Naive thymus-derived CD4-positive, alpha-beta T cell (primary cell): ENCODE measurements around the gene MVK. TPM values are rescaled to one million over a fixed set of nuclear protein-coding genes. Genes with fewer than 3 reads are reported as not detected.

Source experiments
- ATAC-seq: fragments of 150-1000 bp; cut with Tn5 transposase; 2 replicates; pipeline ENCODE4 v1.10.0; 2021; ENCODE audit warnings: mild to moderate bottlenecking, moderate library complexity
- CTCF ChIA-PET: fragments of 350-600 bp; sonication (Branson Sonifier 250); formaldehyde crosslinking; loops from one replicate; lab custom pipeline; 2021; ENCODE audit warnings: antibody characterized with exemption; lab: Charles Lee
- POLR2A ChIA-PET: fragments of 350-600 bp; sonication (Branson Sonifier 250); formaldehyde crosslinking; loops from one replicate; lab custom pipeline; 2021; ENCODE audit warnings: antibody characterized with exemption, inconsistent platforms; lab: Charles Lee
- DNase-seq, 9 donors: peaks; one replicate each; pipeline versions ENCODE4 v3.0.0 to v3.0.0-alpha.2; 2020 to 2022; ENCODE audit warnings: mixed read lengths in 1 of 9
- H3K27ac ChIP-seq: one replicate; pipeline ENCODE4 v1.7.0; 2013; ENCODE audit warnings: mild to moderate bottlenecking, low read depth, low read length, moderate library complexity
- H3K27me3 ChIP-seq, 2 donors: one replicate each; pipeline ENCODE4 v1.7.0; 2013; ENCODE audit warnings: low read length in 2 of 2, mild to moderate bottlenecking in 2 of 2, moderate library complexity in 2 of 2; ENCODE audit not compliant: control insufficient read depth in 2 of 2, insufficient read depth in 2 of 2
- H3K36me3 ChIP-seq, 3 experiments: 1 replicate in 2 of 3; 2 replicates in 1 of 3; pipeline ENCODE4 v1.7.0; 2013; ENCODE audit warnings: low read length in 3 of 3, mild to moderate bottlenecking in 3 of 3, moderate library complexity in 1 of 3; ENCODE audit not compliant: insufficient read depth in 3 of 3, control insufficient read depth in 2 of 3
- H3K4me1 ChIP-seq, 2 donors: one replicate each; pipeline ENCODE4 v1.7.0; 2013; ENCODE audit warnings: low read length in 2 of 2, mild to moderate bottlenecking in 2 of 2, moderate library complexity in 1 of 2; ENCODE audit not compliant: control insufficient read depth in 2 of 2, insufficient read depth in 2 of 2
- H3K4me3 ChIP-seq: 2 replicates; pipeline ENCODE4 v1.7.0; 2013; ENCODE audit warnings: mild to moderate bottlenecking, low read length
- H3K9me3 ChIP-seq, 3 experiments: 1 replicate in 2 of 3; 2 replicates in 1 of 3; pipeline ENCODE4 v1.7.0; 2013; ENCODE audit warnings: low read length in 3 of 3; ENCODE audit not compliant: control insufficient read depth in 2 of 3
- H3K27ac Mint-ChIP-seq, 9 donors: one replicate each; pipeline ENCODE4 v1.8.0; 2020 to 2022; ENCODE audit warnings: mixed read lengths in 9 of 9, mild to moderate bottlenecking in 8 of 9, moderate library complexity in 5 of 9, inconsistent platforms in 2 of 9
- H3K27me3 Mint-ChIP-seq, 5 donors: one replicate each; pipeline ENCODE4 v1.8.0; 2021 to 2022; ENCODE audit warnings: mixed read lengths in 5 of 5, mild to moderate bottlenecking in 1 of 5
- H3K36me3 Mint-ChIP-seq, 5 donors: one replicate each; pipeline ENCODE4 v1.8.0; 2020 to 2022; ENCODE audit warnings: mixed read lengths in 5 of 5, mild to moderate bottlenecking in 3 of 5, inconsistent platforms in 1 of 5
- H3K4me1 Mint-ChIP-seq, 7 donors: one replicate each; pipeline ENCODE4 v1.8.0; 2020 to 2022; ENCODE audit warnings: mixed read lengths in 7 of 7, mild to moderate bottlenecking in 3 of 7, inconsistent platforms in 1 of 7
- H3K4me3 Mint-ChIP-seq, 10 donors: one replicate each; pipeline ENCODE4 v1.8.0; 2020 to 2022; ENCODE audit warnings: mild to moderate bottlenecking in 10 of 10, mixed read lengths in 10 of 10, moderate library complexity in 6 of 10, inconsistent platforms in 2 of 10
- H3K9me3 Mint-ChIP-seq, 11 donors: one replicate each; pipeline ENCODE4 v1.8.0; 2020 to 2022; ENCODE audit warnings: mixed read lengths in 11 of 11, mild to moderate bottlenecking in 4 of 11, inconsistent platforms in 1 of 11, moderate library complexity in 1 of 11
- intact Hi-C, 2 donors: fragments of 100-400 bp; cut with micrococcal nuclease; formaldehyde crosslinking; loops; one replicate each; pipeline ENCODE4 v1.15.1; 2023
- polyA plus RNA-seq, 2 donors: library from polyadenylated mRNA; unstranded; fragments of 300-500 nt; fragmentation: Illumina TruSeq; gene quantifications; one replicate each; pipeline ENCODE4 v1.2.3, GENCODE V29; 2021
- total RNA-seq, 6 experiments: library from RNA in 5 of 6; stranded (reverse) in 5 of 6; gene quantifications; 1 replicate in 5 of 6; 2 replicates in 1 of 6; pipeline ENCODE4 v1.2.3 and lab custom pipeline; 2021 to 2026

MVK gene
- total and polyA plus RNA-seq, 7 experiments from 2014 or later: 1.7 to 14.8 (median 11.7) TPM

GRCh38 chr12:109577311-109577710 is 3.7 kb downstream of the MVK start:
- Histone ChIP-seq H3K9me3 (no peaks in the 10 kb centered on the region), H3K27ac (no peak overlapping the region), H3K27me3 (no peaks in the 10 kb centered on the region), H3K4me1 (peaks cover 13 to 15% of the 10 kb centered on the region in 2 donors), H3K36me3 (peaks cover 0 to 61% (median 0%) of the 10 kb centered on the region in 3 experiments), H3K4me3 (no peak overlapping the region)
- intact Hi-C loops: loop anchor here in 1 of 2 donors (10.0 kb wide), 2 partner anchors 417 to 1063 kb away; partner anchors contain the start of genes ANKRD13A, FICD and GIT2
- DNase-seq: no peak
- Mint-ChIP-seq H3K4me1 (peaks cover 7 to 30% (median 25%) of the 10 kb centered on the region in 7 donors), H3K36me3 (peaks cover 4 to 47% (median 15%) of the 10 kb centered on the region in 5 donors), H3K27me3 (no peaks in the 10 kb centered on the region), H3K4me3 (no peak overlapping the region), H3K27ac (no peak overlapping the region), H3K9me3 (peaks cover 0 to 3% (median 0%) of the 10 kb centered on the region in 11 donors)
- POLR2A ChIA-PET: no interaction called here
- CTCF ChIA-PET: no interaction called here
- no peak for ATAC-seq

GRCh38 chr12:109578330-109578927 is 4.8 kb downstream of the MVK start:
- no peaks in the 10 kb centered on the region for H3K27me3 Mint-ChIP-seq
- Histone ChIP-seq H3K27me3 (no peaks in the 10 kb centered on the region), H3K4me3 (no peak overlapping the region), H3K27ac (no peak overlapping the region), H3K4me1 (peaks cover 5 to 7% of the 10 kb centered on the region in 2 donors), H3K36me3 (peaks cover 0 to 62% (median 0%) of the 10 kb centered on the region in 3 experiments), H3K9me3 (no peaks in the 10 kb centered on the region)
- ATAC-seq (no peak), DNase-seq (no peak)
- no peak overlapping the region for H3K4me3 Mint-ChIP-seq
- ChIA-PET POLR2A (no interaction called here), CTCF (interaction anchor here (0.5 kb wide), 1 partner anchor 22 kb away, joined by 3 read pairs; no protein-coding TSS in a partner anchor)
- no peak overlapping the region for H3K27ac Mint-ChIP-seq
- intact Hi-C loops: loop anchor here in 1 of 2 donors (10.0 kb wide), 2 partner anchors 416 to 1064 kb away; partner anchors contain the start of genes ANKRD13A, FICD and GIT2
- H3K9me3 Mint-ChIP-seq: no peaks in the 10 kb centered on the region
- peaks cover 7 to 21% (median 15%) of the 10 kb centered on the region in 7 donors for H3K4me1 Mint-ChIP-seq
- H3K36me3 Mint-ChIP-seq: peaks cover 2 to 50% (median 15%) of the 10 kb centered on the region in 5 donors

- no peak overlapping the region for H3K4me3 Mint-ChIP-seq
- POLR2A ChIA-PET: no interaction called here
- no peak overlapping the region for H3K27ac ChIP-seq
Observed at GRCh38 chr12:109579639-109580038, 6.0 kb downstream of the MVK start.

GRCh38 chr12:109580272-109580671 is 6.7 kb downstream of the MVK start:
- Histone ChIP-seq H3K4me1 (no peaks in the 10 kb centered on the region), H3K36me3 (peaks cover 0 to 71% (median 0%) of the 10 kb centered on the region in 3 experiments), H3K4me3 (no peak overlapping the region), H3K9me3 (no peaks in the 10 kb centered on the region), H3K27me3 (no peaks in the 10 kb centered on the region), H3K27ac (no peak overlapping the region)
- Mint-ChIP-seq H3K4me1 (peaks cover 0 to 3% (median 0%) of the 10 kb centered on the region in 7 donors), H3K36me3 (peaks cover 4 to 60% (median 15%) of the 10 kb centered on the region in 5 donors), H3K4me3 (no peak overlapping the region), H3K27ac (no peak overlapping the region), H3K9me3 (no peaks in the 10 kb centered on the region), H3K27me3 (no peaks in the 10 kb centered on the region)
- intact Hi-C loops: no loop called here
- ATAC-seq (no peak), DNase-seq (no peak)
- ChIA-PET POLR2A (no interaction called here), CTCF (no interaction called here)

More at GRCh38 chr12:109579639-109580038, 6.0 kb downstream of the MVK start:
- ATAC-seq (no peak), DNase-seq (no peak)
- Mint-ChIP-seq H3K27me3 (no peaks in the 10 kb centered on the region), H3K27ac (peak overlapping the region in 1 of 9 donors; percentile 4), H3K36me3 (peaks cover 4 to 56% (median 15%) of the 10 kb centered on the region in 5 donors), H3K4me1 (peaks cover 3 to 9% (median 5%) of the 10 kb centered on the region in 7 donors), H3K9me3 (no peaks in the 10 kb centered on the region)
- CTCF ChIA-PET: no interaction called here
- H3K4me1 ChIP-seq: peaks cover 0 to under 1% of the 10 kb centered on the region in 2 donors
- peaks cover 0 to 71% (median 0%) of the 10 kb centered on the region in 3 experiments for H3K36me3 ChIP-seq
- H3K4me3 ChIP-seq: no peak overlapping the region
- H3K27me3 ChIP-seq: no peaks in the 10 kb centered on the region
- H3K9me3 ChIP-seq: no peaks in the 10 kb centered on the region
- intact Hi-C loops: loop anchor here in 1 of 2 donors (10.0 kb wide), 2 partner anchors 415 to 1065 kb away; partner anchors contain the start of genes ANKRD13A, FICD and GIT2

GRCh38 chr12:109580684-109581333 is 7.2 kb downstream of the MVK start:
- Histone ChIP-seq H3K27me3 (no peaks in the 10 kb centered on the region), H3K27ac (no peak overlapping the region), H3K4me1 (no peaks in the 10 kb centered on the region), H3K36me3 (peaks cover 0 to 69% (median 0%) of the 10 kb centered on the region in 3 experiments), H3K9me3 (no peaks in the 10 kb centered on the region), H3K4me3 (no peak overlapping the region)
- no peak overlapping the region for H3K27ac Mint-ChIP-seq
- ATAC-seq (no peak), DNase-seq (no peak)
- ChIA-PET POLR2A (no interaction called here), CTCF (no interaction called here)
- peaks cover 4 to 60% (median 15%) of the 10 kb centered on the region in 5 donors for H3K36me3 Mint-ChIP-seq
- H3K27me3 Mint-ChIP-seq: no peaks in the 10 kb centered on the region
- intact Hi-C loops: no loop called here
- no peaks in the 10 kb centered on the region for H3K9me3 Mint-ChIP-seq
- no peak overlapping the region for H3K4me3 Mint-ChIP-seq
- peaks cover 0 to 3% (median 0%) of the 10 kb centered on the region in 7 donors for H3K4me1 Mint-ChIP-seq

GRCh38 chr12:109581334-109581691 is 7.7 kb downstream of the MVK start:
- CTCF ChIA-PET: no interaction called here

More at GRCh38 chr12:109581334-109581691, 7.7 kb downstream of the MVK start:
- no peak for DNase-seq
- Histone ChIP-seq H3K9me3 (no peaks in the 10 kb centered on the region), H3K27ac (no peak overlapping the region), H3K4me1 (no peaks in the 10 kb centered on the region), H3K4me3 (no peak overlapping the region), H3K36me3 (peaks cover 0 to 70% (median under 1%) of the 10 kb centered on the region in 3 experiments), H3K27me3 (no peaks in the 10 kb centered on the region)
- no peak overlapping the region for H3K27ac Mint-ChIP-seq
- H3K4me3 Mint-ChIP-seq: no peak overlapping the region
- no peaks in the 10 kb centered on the region for H3K27me3 Mint-ChIP-seq
- POLR2A ChIA-PET: no interaction called here
- H3K9me3 Mint-ChIP-seq: no peaks in the 10 kb centered on the region
- ATAC-seq: no peak
- intact Hi-C loops: no loop called here
- peaks cover 0 to 2% (median 0%) of the 10 kb centered on the region in 7 donors for H3K4me1 Mint-ChIP-seq
- H3K36me3 Mint-ChIP-seq: peaks cover 4 to 59% (median 14%) of the 10 kb centered on the region in 5 donors
